Activated B cell treated with CpG ODN at 0.5 μM for 24 hours (primary cell): ENCODE measurements around the gene SP4. TPM values are rescaled to one million over a fixed set of nuclear protein-coding genes. Genes with fewer than 3 reads are reported as not detected.
A peak's percentile ranks its signal among the peaks of the same experiment; 100 is the strongest.
"Not testable (repeated sequence)": the region's sequence is repeated elsewhere in the genome, so short reads cannot be mapped to it uniquely, and the experiment has no call there.

Source experiments
- ATAC-seq: fragments of 200-7000 bp; cut with Tn5 transposase; one replicate; pipeline ENCODE4 v1.10.0; 2021; ENCODE audit warnings: low read depth, mild to moderate bottlenecking, moderate library complexity
- CTCF ChIA-PET: fragments of 350-600 bp; sonication (Branson Sonifier 250); formaldehyde crosslinking; loops from one replicate; lab custom pipeline; 2021; ENCODE audit warnings: antibody characterized with exemption; lab: Charles Lee
- POLR2A ChIA-PET: fragments of 350-600 bp; sonication (Branson Sonifier 250); formaldehyde crosslinking; loops from one replicate; lab custom pipeline; 2021; ENCODE audit warnings: antibody characterized with exemption; lab: Charles Lee
- DNase-seq: peaks from one replicate; pipeline ENCODE4 v3.0.0; 2022
- H3K27ac Mint-ChIP-seq: one replicate; pipeline ENCODE4 v1.8.0; 2020; ENCODE audit warnings: mixed read lengths
- H3K27me3 Mint-ChIP-seq: one replicate; pipeline ENCODE4 v1.8.0; 2021; ENCODE audit warnings: mixed read lengths
- H3K36me3 Mint-ChIP-seq: one replicate; pipeline ENCODE4 v1.8.0; 2021; ENCODE audit warnings: low read depth, mixed read lengths
- H3K4me1 Mint-ChIP-seq: one replicate; pipeline ENCODE4 v1.8.0; 2021; ENCODE audit warnings: mixed read lengths
- H3K4me3 Mint-ChIP-seq: one replicate; pipeline ENCODE4 v1.8.0; 2020; ENCODE audit warnings: mild to moderate bottlenecking, mixed read lengths
- H3K9me3 Mint-ChIP-seq: one replicate; pipeline ENCODE4 v1.8.0; 2020; ENCODE audit warnings: mixed read lengths
- intact Hi-C: fragments of 100-400 bp; cut with micrococcal nuclease; formaldehyde crosslinking; loops from one replicate; pipeline ENCODE4 v1.15.1; 2024
- total RNA-seq: library from RNA; stranded (reverse); gene quantifications from 2 replicates; pipeline ENCODE4 v1.2.3, GENCODE V29; 2022
- TF ChIP-seq, protein P1 (sequence below): fragments of 200-600 bp; IDR thresholded peaks from one replicate; pipeline ENCODE4 v1.8.0; 2022; ENCODE audit warnings: antibody characterized with exemption, mild to moderate bottlenecking

SP4 gene
- total RNA-seq, 1 donor from 2014 or later: 28.7 TPM

DNA sequence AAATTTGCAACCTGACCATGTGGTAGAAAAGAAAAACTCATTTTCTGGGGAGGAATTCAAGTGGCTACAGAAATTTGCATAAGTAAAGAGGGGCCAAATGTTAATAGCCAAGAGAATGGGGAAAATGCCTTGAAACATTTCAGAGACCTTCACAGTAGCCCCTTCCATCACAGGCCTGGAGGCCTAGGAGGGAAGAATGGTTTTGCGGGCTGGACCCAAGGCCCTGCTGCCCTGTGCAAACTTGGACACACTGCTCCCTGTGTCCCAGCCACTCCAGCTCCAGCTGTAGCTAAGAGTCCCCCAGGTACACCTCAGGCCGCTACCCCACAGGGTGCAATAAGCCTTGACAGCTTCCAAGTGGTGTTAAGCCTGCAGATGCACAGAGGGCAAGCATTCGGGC is 98.6 kb downstream of the SP4 start:
- TF ChIP-seq, protein P1, sequence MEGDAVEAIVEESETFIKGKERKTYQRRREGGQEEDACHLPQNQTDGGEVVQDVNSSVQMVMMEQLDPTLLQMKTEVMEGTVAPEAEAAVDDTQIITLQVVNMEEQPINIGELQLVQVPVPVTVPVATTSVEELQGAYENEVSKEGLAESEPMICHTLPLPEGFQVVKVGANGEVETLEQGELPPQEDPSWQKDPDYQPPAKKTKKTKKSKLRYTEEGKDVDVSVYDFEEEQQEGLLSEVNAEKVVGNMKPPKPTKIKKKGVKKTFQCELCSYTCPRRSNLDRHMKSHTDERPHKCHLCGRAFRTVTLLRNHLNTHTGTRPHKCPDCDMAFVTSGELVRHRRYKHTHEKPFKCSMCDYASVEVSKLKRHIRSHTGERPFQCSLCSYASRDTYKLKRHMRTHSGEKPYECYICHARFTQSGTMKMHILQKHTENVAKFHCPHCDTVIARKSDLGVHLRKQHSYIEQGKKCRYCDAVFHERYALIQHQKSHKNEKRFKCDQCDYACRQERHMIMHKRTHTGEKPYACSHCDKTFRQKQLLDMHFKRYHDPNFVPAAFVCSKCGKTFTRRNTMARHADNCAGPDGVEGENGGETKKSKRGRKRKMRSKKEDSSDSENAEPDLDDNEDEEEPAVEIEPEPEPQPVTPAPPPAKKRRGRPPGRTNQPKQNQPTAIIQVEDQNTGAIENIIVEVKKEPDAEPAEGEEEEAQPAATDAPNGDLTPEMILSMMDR: no peak
- peaks cover 3% of the 10 kb centered on the region for H3K9me3 Mint-ChIP-seq
- no peaks in the 10 kb centered on the region for H3K36me3 Mint-ChIP-seq
- no peak overlapping the region for H3K4me3 Mint-ChIP-seq
- intact Hi-C loops: loop anchor here (1.0 kb wide), 3 partner anchors 265 to 475 kb away; no protein-coding TSS in a partner anchor
- ATAC-seq (no peak), DNase-seq (no peak)
- ChIA-PET CTCF (interaction anchor here (0.6 to 1.5 kb wide), 4 partner anchors 8 to 299 kb away, joined by 3 to 5 read pairs (median 4); no protein-coding TSS in a partner anchor), POLR2A (no interaction called here)
- no peak overlapping the region for H3K27ac Mint-ChIP-seq
- H3K4me1 Mint-ChIP-seq: no peaks in the 10 kb centered on the region
- no peaks in the 10 kb centered on the region for H3K27me3 Mint-ChIP-seq

GRCh38 chr7:21532485-21532884 is 104.6 kb downstream of the SP4 start:
- POLR2A ChIA-PET: interaction anchor here (0.7 kb wide), 1 partner anchor 627 kb away, joined by 7 read pairs; no protein-coding TSS in a partner anchor
- H3K9me3 Mint-ChIP-seq, DNase-seq, H3K4me1 Mint-ChIP-seq, H3K27ac Mint-ChIP-seq, intact Hi-C loops, ATAC-seq, H3K27me3 Mint-ChIP-seq, H3K36me3 Mint-ChIP-seq, CTCF ChIA-PET, H3K4me3 Mint-ChIP-seq: not testable (repeated sequence)

DNA sequence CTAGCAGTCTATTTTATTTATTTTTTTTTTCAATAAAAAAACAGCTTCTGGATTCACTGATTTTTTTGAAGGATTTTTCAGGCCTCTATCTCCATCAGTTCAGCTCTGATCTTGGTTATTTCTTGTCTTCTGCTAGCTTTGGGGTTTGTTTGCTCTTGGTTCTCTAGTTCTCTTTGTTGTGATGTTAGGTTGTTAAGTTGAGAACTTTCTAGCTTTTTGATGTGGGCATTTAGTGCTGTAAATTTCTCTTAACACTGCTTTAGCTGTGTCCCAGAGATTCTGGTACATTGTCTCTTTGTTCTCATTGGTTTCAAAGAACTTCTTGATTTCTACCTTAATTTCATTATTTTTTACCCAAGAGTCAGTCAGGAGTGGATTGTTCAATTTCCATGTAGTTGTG is 105.8 kb downstream of the SP4 start:
- H3K4me3 Mint-ChIP-seq, H3K36me3 Mint-ChIP-seq, DNase-seq, H3K27ac Mint-ChIP-seq, H3K9me3 Mint-ChIP-seq, H3K4me1 Mint-ChIP-seq, POLR2A ChIA-PET, ATAC-seq, intact Hi-C loops: not testable (repeated sequence)
- peaks cover 11% of the 10 kb centered on the region for H3K27me3 Mint-ChIP-seq
- CTCF ChIA-PET: interaction anchor here (0.8 kb wide), 1 partner anchor 508 kb away, joined by 3 read pairs; no protein-coding TSS in a partner anchor

DNA sequence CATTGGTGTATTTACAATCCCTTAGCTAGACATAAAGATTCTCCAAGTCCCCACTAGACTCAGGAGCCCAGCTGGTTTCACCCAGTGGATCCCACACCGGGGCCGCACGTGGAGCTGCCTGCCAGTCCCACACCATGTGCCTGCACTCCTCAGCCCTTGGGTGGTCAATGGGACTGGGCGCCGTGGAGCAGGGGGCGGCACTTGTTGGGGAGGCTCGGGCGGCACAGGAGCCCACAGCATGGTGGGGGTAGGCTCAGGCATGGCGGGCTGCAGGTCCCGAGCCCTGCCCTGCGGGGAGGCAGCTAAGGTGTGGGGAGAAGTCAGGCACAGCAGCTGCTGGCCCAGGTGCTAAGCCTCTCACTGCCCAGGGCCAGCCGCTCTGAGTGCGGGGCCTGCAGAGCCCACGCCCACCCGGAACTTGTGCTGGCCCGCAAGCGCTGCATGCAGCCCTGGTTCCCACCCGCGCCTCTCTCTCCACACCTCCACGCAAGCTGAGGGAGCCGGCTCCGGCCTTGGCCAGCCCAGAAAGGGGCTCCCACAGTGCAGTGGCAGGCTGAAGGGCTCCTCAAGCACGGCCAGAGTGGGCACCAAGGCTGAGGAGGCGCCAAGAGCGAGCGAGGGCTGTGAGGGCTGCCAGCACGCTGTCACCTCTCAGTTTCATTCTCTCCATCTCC is 108.7 kb downstream of the SP4 start:
- CTCF ChIA-PET: not testable (repeated sequence)

GRCh38 chr7:21538936-21539495 is 111.1 kb downstream of the SP4 start:
- Mint-ChIP-seq H3K9me3 (no peaks in the 10 kb centered on the region), H3K4me1 (peaks cover 11% of the 10 kb centered on the region), H3K36me3 (no peaks in the 10 kb centered on the region), H3K27ac (no peak overlapping the region), H3K4me3 (no peak overlapping the region), H3K27me3 (peaks cover 45% of the 10 kb centered on the region)
- ATAC-seq (no peak), DNase-seq (no peak)
- POLR2A ChIA-PET: no interaction called here
- intact Hi-C loops: no loop called here
- CTCF ChIA-PET: no interaction called here
- TF ChIP-seq, protein P1: no peak

More for the DNA sequence above, 108.7 kb downstream of the SP4 start:
- H3K36me3 Mint-ChIP-seq, H3K4me1 Mint-ChIP-seq, DNase-seq, H3K27ac Mint-ChIP-seq, POLR2A ChIA-PET, ATAC-seq, H3K9me3 Mint-ChIP-seq, intact Hi-C loops, H3K4me3 Mint-ChIP-seq: not testable (repeated sequence)
- peaks cover 28% of the 10 kb centered on the region for H3K27me3 Mint-ChIP-seq

DNA sequence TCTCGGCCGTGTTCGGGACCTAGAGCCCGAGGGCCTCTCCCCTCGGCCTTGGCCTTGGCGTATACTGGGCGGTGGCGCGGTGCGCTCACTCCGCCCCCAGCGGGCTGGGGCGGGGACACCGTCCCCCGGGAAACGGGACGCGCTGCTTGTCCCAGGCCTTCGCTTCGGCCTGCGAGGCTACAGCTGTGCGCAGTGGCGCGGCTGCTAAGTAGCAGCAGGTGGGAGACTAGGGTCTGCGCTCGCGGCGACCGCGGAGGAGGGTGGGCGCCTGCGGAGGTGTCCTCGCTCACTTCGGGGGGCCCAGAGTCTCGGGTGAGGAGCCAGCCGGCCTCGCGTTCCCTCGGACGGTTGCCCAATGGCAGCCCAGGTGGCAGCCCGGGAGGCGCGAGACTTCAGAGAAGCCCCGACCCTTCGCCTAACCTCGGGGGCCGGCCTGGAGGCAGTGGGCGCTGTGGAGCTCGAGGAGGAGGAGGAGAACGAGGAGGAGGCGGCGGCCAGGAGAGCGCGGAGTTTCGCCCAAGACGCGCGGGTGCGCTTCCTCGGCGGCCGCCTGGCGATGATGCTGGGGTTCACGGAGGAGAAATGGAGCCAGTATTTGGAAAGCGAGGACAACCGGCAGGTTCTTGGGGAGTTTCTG is 115.1 kb downstream of the SP4 start, which contains the start of gene DNAH11:
TSS of gene DNAH11 (plus strand) at position 149 of the 637 bp plus-strand sequence. CDS start at position 356, 207 bp downstream.
- Mint-ChIP-seq H3K4me1 (peaks cover 13% of the 10 kb centered on the region), H3K36me3 (no peaks in the 10 kb centered on the region), H3K27me3 (peaks cover 49% of the 10 kb centered on the region), H3K4me3 (peak within 1 kb of the TSS; percentile 47), H3K27ac (no peak within 1 kb of the TSS), H3K9me3 (no peaks in the 10 kb centered on the region)
- ChIA-PET CTCF (no interaction called here), POLR2A (no interaction called here)
- TF ChIP-seq, protein P1: no peak
- intact Hi-C loops: no loop called here
- DNase-seq: no peak
- no peak for ATAC-seq
